Rectal smooth muscle tissue (tissue), 1 donor: ENCODE data around the gene GHITM.
A peak's percentile ranks its signal among the peaks of the same experiment; 100 is the strongest.
"Not testable (repeated sequence)": the region's sequence is repeated elsewhere in the genome, so short reads cannot be mapped to it uniquely, and the experiment has no call there.

ENCODE experiments used
- H3K27ac ChIP-seq: one replicate; pipeline ENCODE4 v1.7.0; 2013; ENCODE audit warnings: low read depth, low read length, inconsistent platforms
- H3K27me3 ChIP-seq: one replicate; pipeline ENCODE4 v1.7.0; 2013; ENCODE audit warnings: low read length; ENCODE audit not compliant: control insufficient read depth, insufficient read depth
- H3K36me3 ChIP-seq: one replicate; pipeline ENCODE4 v1.7.0; 2013; ENCODE audit warnings: low read length; ENCODE audit not compliant: control insufficient read depth, insufficient read depth
- H3K4me1 ChIP-seq: one replicate; pipeline ENCODE4 v1.7.0; 2013; ENCODE audit warnings: low read length; ENCODE audit not compliant: control insufficient read depth, insufficient read depth
- H3K4me3 ChIP-seq: one replicate; pipeline ENCODE4 v1.7.0; 2013; ENCODE audit warnings: low read length
- H3K9ac ChIP-seq: one replicate; pipeline ENCODE4 v1.7.0; 2013; ENCODE audit warnings: low read length

The GHITM gene

GRCh38 chr10:84118395-84119006 is 20.8 kb upstream of the GHITM start:
- Histone ChIP-seq H3K27me3 (no peaks in the 10 kb centered on the region), H3K36me3 (no peaks in the 10 kb centered on the region), H3K4me3 (no peak overlapping the region), H3K9ac (no peak overlapping the region), H3K27ac (no peak overlapping the region), H3K4me1 (no peaks in the 10 kb centered on the region)

- no peaks in the 10 kb centered on the region for H3K27me3 ChIP-seq
- no peaks in the 10 kb centered on the region for H3K36me3 ChIP-seq
- H3K4me1 ChIP-seq = no peaks in the 10 kb centered on the region
- no peak overlapping the region for H3K27ac ChIP-seq
- H3K9ac ChIP-seq = no peak overlapping the region
- H3K4me3 ChIP-seq = no peak overlapping the region
Measured at GRCh38 chr10:84123362-84123761, 15.9 kb upstream of the GHITM start.

- H3K36me3 ChIP-seq, H3K4me1 ChIP-seq, H3K9ac ChIP-seq, H3K27me3 ChIP-seq, H3K4me3 ChIP-seq, H3K27ac ChIP-seq: not testable (repeated sequence)
Measured at GRCh38 chr10:84125910-84126784, 13.2 kb upstream of the GHITM start.

DNA sequence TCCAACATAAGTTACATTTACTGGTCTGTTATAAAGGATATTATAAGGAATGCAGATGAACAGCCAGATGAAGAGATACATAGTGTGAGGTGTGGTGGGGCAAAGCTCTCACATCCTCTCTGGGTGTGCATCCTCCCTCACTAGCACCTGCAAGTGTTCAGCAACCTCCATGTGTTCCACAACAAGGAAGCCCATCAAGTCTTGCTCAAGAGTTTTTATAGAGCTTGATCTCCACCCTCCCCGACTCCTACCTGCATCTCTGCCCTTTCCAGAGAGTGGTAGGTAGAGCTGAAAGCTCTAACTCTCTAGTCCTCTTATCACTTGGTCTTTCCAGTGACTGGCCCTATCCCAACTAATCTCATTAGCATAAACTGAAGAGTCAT is 12.5 kb upstream of the GHITM start:
- Histone ChIP-seq H3K27ac (no peak overlapping the region), H3K4me3 (no peak overlapping the region), H3K9ac (no peak overlapping the region), H3K4me1 (no peaks in the 10 kb centered on the region), H3K36me3 (no peaks in the 10 kb centered on the region), H3K27me3 (no peaks in the 10 kb centered on the region)

DNA sequence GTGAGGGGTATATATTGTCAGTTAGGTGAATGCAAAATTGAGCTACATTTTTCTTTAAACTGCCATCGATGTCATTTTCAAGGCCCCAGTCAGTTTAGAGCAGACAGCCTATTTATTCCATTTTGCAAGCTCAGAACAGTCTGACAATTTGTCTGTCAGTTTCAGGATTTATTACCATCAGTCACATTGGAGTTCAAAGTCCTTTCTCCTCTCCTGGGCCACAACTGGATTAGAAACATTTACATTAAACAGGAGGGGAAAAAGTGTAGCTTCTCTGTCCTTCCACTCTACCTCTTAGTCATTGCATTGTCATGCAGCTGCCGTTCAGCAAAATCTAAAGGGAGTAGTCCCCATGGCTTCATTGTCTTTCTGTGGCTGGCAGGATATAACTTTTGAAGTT is 3.5 kb upstream of the GHITM start:
- Histone ChIP-seq H3K4me3 (no peak overlapping the region), H3K9ac (no peak overlapping the region), H3K4me1 (peaks cover 6% of the 10 kb centered on the region), H3K36me3 (no peaks in the 10 kb centered on the region), H3K27ac (no peak overlapping the region), H3K27me3 (no peaks in the 10 kb centered on the region)

DNA sequence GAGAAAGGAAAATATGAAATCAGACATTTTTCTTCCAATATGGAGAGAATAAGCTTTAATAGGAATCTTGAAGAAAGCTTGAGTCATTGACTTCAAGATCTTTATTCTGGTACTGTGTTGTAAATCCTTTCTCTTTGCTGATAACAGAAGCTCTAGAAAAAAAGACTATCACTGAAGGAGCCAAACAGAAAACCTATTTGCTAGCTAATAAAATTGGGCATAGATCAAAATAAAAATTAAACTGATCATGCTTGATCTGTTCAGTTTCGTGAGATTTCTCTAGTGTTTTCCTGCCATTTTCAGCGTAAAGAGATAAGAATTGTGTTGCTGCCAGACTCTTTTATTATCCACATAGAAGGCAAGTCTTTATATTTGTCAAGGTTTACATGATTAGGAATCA is 1.5 kb upstream of the GHITM start:
- Histone ChIP-seq H3K9ac (no peak overlapping the region), H3K4me3 (no peak overlapping the region), H3K27me3 (no peaks in the 10 kb centered on the region), H3K36me3 (no peaks in the 10 kb centered on the region), H3K4me1 (peaks cover 11% of the 10 kb centered on the region), H3K27ac (no peak overlapping the region)

DNA sequence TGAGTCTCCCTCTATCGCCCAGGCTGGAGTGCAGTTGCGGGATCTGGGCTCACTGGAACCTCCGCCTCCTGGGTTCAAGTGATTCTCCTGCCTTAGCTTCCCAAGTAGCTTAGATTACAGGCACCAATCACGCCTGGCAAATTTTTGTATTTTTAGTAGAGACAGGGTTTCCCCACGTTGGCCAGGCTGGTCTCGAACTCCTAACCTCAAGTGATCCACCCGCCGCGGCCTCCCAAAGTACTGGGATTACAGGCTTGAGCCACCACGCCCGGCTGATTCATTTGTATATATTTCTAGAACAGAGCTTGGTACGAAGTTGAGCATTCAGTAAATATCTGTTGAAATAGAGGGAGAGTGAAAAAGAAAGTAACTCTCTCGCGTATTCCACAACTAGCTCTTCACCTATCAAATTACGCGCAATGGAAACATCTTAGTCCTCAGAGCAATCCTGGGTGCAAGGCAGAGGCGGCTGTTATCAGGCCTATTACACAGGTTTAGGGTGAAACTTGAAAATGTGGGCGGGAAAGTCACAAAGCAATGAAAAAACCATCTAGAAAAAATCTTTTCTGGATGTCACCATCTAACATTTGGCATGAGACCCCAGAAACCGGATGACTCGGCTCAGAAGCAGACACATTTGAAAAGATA is 707 bp upstream of the GHITM start:
- Histone ChIP-seq H3K27ac (peak overlapping the region; percentile 58), H3K9ac (no peak overlapping the region), H3K4me3 (peak overlapping the region; percentile 79)

DNA sequence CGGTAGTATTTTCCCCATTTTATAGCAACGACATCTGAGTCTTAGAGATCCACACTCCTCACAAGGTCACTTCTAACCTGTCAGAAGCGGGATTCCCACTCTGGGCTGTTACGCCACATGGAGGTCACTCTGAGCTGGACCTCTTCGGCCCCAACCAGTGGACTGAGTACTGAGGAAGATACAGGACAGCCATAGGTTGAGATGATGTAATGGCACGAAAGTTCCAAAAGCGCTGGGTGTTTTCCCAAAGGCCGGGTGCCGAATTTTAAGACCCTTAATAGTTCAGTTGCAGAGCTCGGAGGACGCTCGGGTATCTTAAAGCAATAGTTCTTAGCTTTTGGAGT is 699 bp downstream of the GHITM start:
- H3K4me1 ChIP-seq = peaks cover 11% of the 10 kb centered on the region
- H3K27me3 ChIP-seq = no peaks in the 10 kb centered on the region
- peak overlapping the region; percentile 96 for H3K27ac ChIP-seq
- peak overlapping the region; percentile 99 for H3K9ac ChIP-seq
- peaks cover 5% of the 10 kb centered on the region for H3K36me3 ChIP-seq
- peak overlapping the region; percentile 99 for H3K4me3 ChIP-seq

More for the DNA sequence above, 707 bp upstream of the GHITM start:
- Histone ChIP-seq H3K27me3 (no peaks in the 10 kb centered on the region), H3K36me3 (no peaks in the 10 kb centered on the region), H3K4me1 (peaks cover 11% of the 10 kb centered on the region)

- H3K27me3 ChIP-seq = no peaks in the 10 kb centered on the region
- H3K4me3 ChIP-seq = no peak overlapping the region
- peaks cover 19% of the 10 kb centered on the region for H3K36me3 ChIP-seq
- H3K27ac ChIP-seq = no peak overlapping the region
- no peaks in the 10 kb centered on the region for H3K4me1 ChIP-seq
- no peak overlapping the region for H3K9ac ChIP-seq
Measured at GRCh38 chr10:84147347-84147746, 8.0 kb downstream of the GHITM start.

DNA sequence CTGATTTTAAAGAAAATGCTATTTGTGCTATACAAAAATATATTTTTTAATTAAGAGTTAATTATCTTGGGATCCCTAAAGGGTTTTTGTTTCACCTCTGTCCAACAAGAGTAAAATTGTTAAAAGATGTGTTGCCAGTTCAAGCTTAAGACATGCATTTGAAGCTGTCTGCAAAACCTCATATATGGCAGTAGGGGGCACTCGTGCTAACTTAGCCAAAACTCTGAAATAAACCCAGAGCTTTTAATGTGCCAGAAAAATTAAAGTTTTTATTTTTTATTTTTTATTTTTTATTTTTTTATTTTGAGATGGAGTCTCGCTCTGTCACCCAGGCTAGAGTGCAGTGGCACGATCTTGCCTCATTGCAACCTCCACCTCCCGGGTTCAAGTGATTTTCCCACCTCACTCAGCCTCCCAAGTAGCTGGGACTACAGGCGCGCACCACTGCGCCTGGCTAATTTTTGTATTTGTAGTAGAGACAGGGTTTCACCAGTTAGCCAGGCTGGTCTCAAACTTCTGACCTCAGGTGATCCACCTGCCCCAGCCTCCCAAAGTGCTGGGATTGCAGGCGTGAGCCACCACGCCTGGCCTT is 8.8 kb downstream of the GHITM start:
- H3K4me3 ChIP-seq, H3K27me3 ChIP-seq, H3K27ac ChIP-seq, H3K9ac ChIP-seq, H3K4me1 ChIP-seq: not testable (repeated sequence)
- peaks cover 19% of the 10 kb centered on the region for H3K36me3 ChIP-seq

DNA sequence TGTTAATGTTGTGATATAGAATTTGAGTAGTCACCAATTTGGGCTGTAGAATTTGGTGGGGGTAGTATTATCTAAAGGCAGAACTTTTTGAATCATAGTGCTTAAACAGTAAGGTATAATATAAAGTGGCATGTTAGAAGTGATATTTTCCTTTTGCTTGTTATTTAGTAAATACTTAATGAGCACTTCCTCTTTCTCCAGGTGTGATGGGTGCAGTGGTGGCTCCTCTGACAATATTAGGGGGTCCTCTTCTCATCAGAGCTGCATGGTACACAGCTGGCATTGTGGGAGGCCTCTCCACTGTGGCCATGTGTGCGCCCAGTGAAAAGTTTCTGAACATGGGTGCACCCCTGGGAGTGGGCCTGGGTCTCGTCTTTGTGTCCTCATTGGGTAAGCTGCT is 10.5 kb downstream of the GHITM start:
- Histone ChIP-seq H3K9ac (no peak overlapping the region), H3K36me3 (peaks cover 16% of the 10 kb centered on the region), H3K27ac (no peak overlapping the region), H3K4me1 (no peaks in the 10 kb centered on the region), H3K27me3 (no peaks in the 10 kb centered on the region), H3K4me3 (no peak overlapping the region)

DNA sequence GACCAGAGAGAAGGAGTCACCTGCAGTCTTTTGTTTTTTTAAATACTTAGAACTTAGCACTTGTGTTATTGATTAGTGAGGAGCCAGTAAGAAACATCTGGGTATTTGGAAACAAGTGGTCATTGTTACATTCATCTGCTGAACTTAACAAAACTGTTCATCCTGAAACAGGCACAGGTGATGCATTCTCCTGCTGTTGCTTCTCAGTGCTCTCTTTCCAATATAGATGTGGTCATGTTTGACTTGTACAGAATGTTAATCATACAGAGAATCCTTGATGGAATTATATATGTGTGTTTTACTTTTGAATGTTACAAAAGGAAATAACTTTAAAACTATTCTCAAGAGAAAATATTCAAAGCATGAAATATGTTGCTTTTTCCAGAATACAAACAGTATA is 13.5 kb downstream of the GHITM start:
- Histone ChIP-seq H3K4me1 (no peaks in the 10 kb centered on the region), H3K36me3 (peaks cover 12% of the 10 kb centered on the region), H3K27me3 (no peaks in the 10 kb centered on the region), H3K9ac (no peak overlapping the region), H3K4me3 (no peak overlapping the region), H3K27ac (no peak overlapping the region)
